ENCODE measurements around the gene MYT1. TPM values are rescaled to one million over a fixed set of nuclear protein-coding genes. Genes with fewer than 3 reads are reported as not detected.
"Not testable (repeated sequence)": the region's sequence is repeated elsewhere in the genome, so short reads cannot be mapped to it uniquely, and the experiment has no call there.

MYT1 gene
- total and polyA plus RNA-seq, 4 donors = under 0.01 to 6.5 (median 0.08) TPM

DNA sequence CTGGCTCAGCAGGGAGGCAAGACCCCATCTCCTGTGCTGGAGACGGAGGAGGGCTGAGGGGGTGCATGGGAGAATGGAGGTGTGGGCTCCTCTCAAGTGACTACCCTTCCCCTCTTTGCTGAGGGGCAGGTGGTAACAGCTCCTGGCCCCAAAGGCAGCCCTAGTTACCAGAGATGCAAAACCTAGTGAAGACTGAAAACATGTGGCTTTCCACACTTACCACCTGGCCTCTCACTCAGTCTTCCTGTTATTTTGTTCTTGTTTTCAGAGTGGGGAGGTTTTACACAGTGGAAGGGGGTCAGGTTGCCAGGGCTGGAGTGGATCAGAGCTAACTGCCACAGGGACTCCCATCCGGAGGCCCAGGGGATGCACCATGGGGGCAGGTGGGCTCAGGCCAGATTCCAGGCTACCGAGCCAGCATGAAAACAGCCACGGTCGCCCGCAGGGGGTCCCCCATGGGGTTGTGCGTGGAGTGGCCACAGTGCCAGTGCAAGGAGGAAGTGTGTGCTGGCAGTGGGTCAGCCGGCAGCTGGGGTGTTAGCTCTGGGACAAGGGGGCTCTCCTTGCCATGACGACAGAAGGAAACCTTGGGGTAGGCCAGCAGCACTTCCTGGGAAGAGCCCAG, 21.1 kb downstream of the MYT1 start:
- Histone ChIP-seq H3K9me3 (ENCODE audit: control insufficient read depth in 4 of 4, low read length in 3 of 4) (no peaks in the 10 kb centered on the region), H3K27me3 (ENCODE audit: control insufficient read depth in 4 of 4, insufficient read depth in 4 of 4, low read length in 3 of 4) (no peaks in the 10 kb centered on the region), H3K9ac (ENCODE audit: low read depth in 1 of 2, low read length in 2 of 2) (no peak overlapping the region), H3K36me3 (ENCODE audit: control insufficient read depth in 4 of 4, insufficient read depth in 3 of 4, low read depth in 1 of 4, low read length in 3 of 4) (no peaks in the 10 kb centered on the region), H3K4me1 (ENCODE audit: control insufficient read depth in 4 of 4, insufficient read depth in 4 of 4, low read length in 3 of 4) (peaks cover 0 to 2% (median 0%) of the 10 kb centered on the region in 4 donors), H3K4me3 (ENCODE audit: low read depth in 1 of 3, low read length in 3 of 3) (no peak overlapping the region), H3K27ac (ENCODE audit: low read depth in 1 of 2, low read length in 2 of 2) (no peak overlapping the region)
- DNase-seq (ENCODE audit: low spot score) = no peak
- WGBS = 91% methylated on average over 9 of the region's 9 CpGs
- TF ChIP-seq FOXA1 (IDR thresholded peaks at IDR 0.05) (no peak), FOXA2 (IDR thresholded peaks at IDR 0.05) (no peak), JUND (IDR thresholded peaks at IDR 0.05) (no peak), HNF4G (IDR thresholded peaks at IDR 0.05) (no peak), TAF1 (conservative IDR thresholded peaks at IDR 0.05) (no peak), SP1 (IDR thresholded peaks at IDR 0.05) (no peak), NR2F2 (IDR thresholded peaks at IDR 0.05) (no peak), GABPA (IDR thresholded peaks at IDR 0.05 in 1 of 2, conservative IDR thresholded peaks at IDR 0.05 in 1 of 2) (no peak)
- TF ChIP-seq, protein P1, sequence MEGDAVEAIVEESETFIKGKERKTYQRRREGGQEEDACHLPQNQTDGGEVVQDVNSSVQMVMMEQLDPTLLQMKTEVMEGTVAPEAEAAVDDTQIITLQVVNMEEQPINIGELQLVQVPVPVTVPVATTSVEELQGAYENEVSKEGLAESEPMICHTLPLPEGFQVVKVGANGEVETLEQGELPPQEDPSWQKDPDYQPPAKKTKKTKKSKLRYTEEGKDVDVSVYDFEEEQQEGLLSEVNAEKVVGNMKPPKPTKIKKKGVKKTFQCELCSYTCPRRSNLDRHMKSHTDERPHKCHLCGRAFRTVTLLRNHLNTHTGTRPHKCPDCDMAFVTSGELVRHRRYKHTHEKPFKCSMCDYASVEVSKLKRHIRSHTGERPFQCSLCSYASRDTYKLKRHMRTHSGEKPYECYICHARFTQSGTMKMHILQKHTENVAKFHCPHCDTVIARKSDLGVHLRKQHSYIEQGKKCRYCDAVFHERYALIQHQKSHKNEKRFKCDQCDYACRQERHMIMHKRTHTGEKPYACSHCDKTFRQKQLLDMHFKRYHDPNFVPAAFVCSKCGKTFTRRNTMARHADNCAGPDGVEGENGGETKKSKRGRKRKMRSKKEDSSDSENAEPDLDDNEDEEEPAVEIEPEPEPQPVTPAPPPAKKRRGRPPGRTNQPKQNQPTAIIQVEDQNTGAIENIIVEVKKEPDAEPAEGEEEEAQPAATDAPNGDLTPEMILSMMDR (IDR thresholded peaks at IDR 0.05; ENCODE audit: low read depth, low read length, missing input control) = no peak
- TF ChIP-seq, protein P2, sequence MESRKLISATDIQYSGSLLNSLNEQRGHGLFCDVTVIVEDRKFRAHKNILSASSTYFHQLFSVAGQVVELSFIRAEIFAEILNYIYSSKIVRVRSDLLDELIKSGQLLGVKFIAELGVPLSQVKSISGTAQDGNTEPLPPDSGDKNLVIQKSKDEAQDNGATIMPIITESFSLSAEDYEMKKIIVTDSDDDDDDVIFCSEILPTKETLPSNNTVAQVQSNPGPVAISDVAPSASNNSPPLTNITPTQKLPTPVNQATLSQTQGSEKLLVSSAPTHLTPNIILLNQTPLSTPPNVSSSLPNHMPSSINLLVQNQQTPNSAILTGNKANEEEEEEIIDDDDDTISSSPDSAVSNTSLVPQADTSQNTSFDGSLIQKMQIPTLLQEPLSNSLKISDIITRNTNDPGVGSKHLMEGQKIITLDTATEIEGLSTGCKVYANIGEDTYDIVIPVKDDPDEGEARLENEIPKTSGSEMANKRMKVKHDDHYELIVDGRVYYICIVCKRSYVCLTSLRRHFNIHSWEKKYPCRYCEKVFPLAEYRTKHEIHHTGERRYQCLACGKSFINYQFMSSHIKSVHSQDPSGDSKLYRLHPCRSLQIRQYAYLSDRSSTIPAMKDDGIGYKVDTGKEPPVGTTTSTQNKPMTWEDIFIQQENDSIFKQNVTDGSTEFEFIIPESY (IDR thresholded peaks at IDR 0.05) = no peak

DNA sequence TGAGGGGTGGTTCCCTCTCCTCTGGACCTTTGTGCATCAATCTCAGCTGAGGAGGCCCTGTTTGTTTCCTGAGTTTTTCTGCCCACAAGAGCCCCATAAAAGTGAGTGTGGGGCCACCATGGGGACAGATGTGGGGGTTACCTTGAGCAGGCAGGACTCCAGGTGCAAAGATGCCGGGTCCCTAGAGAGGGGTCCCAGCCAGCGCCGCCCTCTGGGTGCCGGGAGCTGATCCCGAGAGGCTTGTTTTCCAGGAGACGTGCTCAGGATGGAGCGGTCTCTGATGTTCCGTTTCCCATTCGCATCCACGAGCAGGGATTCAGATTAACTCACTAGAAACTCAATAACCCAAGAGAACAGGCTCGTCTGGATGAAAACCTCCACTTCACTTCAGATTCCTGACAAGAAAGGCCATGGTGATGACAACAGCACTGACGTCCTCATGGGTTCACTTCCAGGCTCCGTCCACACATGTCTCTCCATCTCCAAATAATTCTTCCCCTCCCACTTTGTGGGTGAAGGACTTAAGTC, 21.9 kb downstream of the MYT1 start:
- no peak overlapping the region for H3K27ac ChIP-seq (ENCODE audit: low read depth in 1 of 2, low read length in 2 of 2)
- DNase-seq (ENCODE audit: low spot score) = no peak
- no peak overlapping the region for H3K9ac ChIP-seq (ENCODE audit: low read depth in 1 of 2, low read length in 2 of 2)
- H3K4me1 ChIP-seq (ENCODE audit: control insufficient read depth in 4 of 4, insufficient read depth in 4 of 4, low read length in 3 of 4) = peaks cover 0 to 2% (median 0%) of the 10 kb centered on the region in 4 donors
- H3K4me3 ChIP-seq (ENCODE audit: low read depth in 1 of 3, low read length in 3 of 3) = no peak overlapping the region
- H3K27me3 ChIP-seq (ENCODE audit: control insufficient read depth in 4 of 4, insufficient read depth in 4 of 4, low read length in 3 of 4) = peaks cover 0 to 2% (median 0%) of the 10 kb centered on the region in 4 donors
- H3K9me3 ChIP-seq (ENCODE audit: control insufficient read depth in 4 of 4, low read length in 3 of 4) = no peaks in the 10 kb centered on the region
- WGBS = 93% methylated on average over 13 of the region's 13 CpGs
- no peaks in the 10 kb centered on the region for H3K36me3 ChIP-seq (ENCODE audit: control insufficient read depth in 4 of 4, insufficient read depth in 3 of 4, low read depth in 1 of 4, low read length in 3 of 4)
- TF ChIP-seq RAD21 (IDR thresholded peaks at IDR 0.05) (no peak), JUND (IDR thresholded peaks at IDR 0.05) (no peak), FOXA1 (IDR thresholded peaks at IDR 0.05) (no peak), HNF4A (conservative IDR thresholded peaks at IDR 0.05) (no peak), GABPA (IDR thresholded peaks at IDR 0.05 in 1 of 2, conservative IDR thresholded peaks at IDR 0.05 in 1 of 2) (no peak), SP1 (IDR thresholded peaks at IDR 0.05) (no peak), YY1 (IDR thresholded peaks at IDR 0.05) (no peak), EGR1 (IDR thresholded peaks at IDR 0.05; ENCODE audit: low read depth in 2 of 2) (no peak), NR2F2 (IDR thresholded peaks at IDR 0.05) (no peak)
- TF ChIP-seq, protein P3, sequence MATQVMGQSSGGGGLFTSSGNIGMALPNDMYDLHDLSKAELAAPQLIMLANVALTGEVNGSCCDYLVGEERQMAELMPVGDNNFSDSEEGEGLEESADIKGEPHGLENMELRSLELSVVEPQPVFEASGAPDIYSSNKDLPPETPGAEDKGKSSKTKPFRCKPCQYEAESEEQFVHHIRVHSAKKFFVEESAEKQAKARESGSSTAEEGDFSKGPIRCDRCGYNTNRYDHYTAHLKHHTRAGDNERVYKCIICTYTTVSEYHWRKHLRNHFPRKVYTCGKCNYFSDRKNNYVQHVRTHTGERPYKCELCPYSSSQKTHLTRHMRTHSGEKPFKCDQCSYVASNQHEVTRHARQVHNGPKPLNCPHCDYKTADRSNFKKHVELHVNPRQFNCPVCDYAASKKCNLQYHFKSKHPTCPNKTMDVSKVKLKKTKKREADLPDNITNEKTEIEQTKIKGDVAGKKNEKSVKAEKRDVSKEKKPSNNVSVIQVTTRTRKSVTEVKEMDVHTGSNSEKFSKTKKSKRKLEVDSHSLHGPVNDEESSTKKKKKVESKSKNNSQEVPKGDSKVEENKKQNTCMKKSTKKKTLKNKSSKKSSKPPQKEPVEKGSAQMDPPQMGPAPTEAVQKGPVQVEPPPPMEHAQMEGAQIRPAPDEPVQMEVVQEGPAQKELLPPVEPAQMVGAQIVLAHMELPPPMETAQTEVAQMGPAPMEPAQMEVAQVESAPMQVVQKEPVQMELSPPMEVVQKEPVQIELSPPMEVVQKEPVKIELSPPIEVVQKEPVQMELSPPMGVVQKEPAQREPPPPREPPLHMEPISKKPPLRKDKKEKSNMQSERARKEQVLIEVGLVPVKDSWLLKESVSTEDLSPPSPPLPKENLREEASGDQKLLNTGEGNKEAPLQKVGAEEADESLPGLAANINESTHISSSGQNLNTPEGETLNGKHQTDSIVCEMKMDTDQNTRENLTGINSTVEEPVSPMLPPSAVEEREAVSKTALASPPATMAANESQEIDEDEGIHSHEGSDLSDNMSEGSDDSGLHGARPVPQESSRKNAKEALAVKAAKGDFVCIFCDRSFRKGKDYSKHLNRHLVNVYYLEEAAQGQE (IDR thresholded peaks at IDR 0.05) = no peak
- TF ChIP-seq, protein P2 (IDR thresholded peaks at IDR 0.05) = no peak

DNA sequence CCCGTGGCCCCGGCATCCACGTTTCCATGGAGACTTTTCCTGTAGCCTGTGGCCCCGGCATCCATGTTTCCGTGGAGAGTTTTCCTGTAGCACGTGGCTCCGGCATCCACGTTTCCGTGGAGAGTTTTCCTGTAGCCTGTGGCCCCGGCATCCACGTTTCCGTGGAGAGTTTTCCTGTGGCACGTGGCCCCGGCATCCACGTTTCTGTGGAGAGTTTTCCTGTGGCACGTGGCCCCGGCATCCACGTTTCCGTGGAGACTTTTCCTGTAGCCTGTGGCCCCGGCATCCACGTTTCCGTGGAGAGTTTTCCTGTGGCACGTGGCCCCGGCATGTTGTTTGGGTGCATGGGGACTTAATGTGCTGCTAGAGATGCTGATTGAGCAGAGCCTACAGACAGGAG, 23.0 kb downstream of the MYT1 start:
- WGBS = 95% methylated on average over 24 of the region's 24 CpGs
- H3K27me3 ChIP-seq (ENCODE audit: control insufficient read depth in 4 of 4, insufficient read depth in 4 of 4, low read length in 3 of 4); DNase-seq (ENCODE audit: low spot score): not testable (repeated sequence)

More for the DNA sequence above, 23.0 kb downstream of the MYT1 start:
- H3K4me1 ChIP-seq (ENCODE audit: control insufficient read depth in 4 of 4, insufficient read depth in 4 of 4, low read length in 3 of 4); H3K27ac ChIP-seq (ENCODE audit: low read depth in 1 of 2, low read length in 2 of 2); H3K4me3 ChIP-seq (ENCODE audit: low read depth in 1 of 3, low read length in 3 of 3); H3K9me3 ChIP-seq (ENCODE audit: control insufficient read depth in 4 of 4, low read length in 3 of 4); H3K36me3 ChIP-seq (ENCODE audit: control insufficient read depth in 4 of 4, insufficient read depth in 3 of 4, low read depth in 1 of 4, low read length in 3 of 4); H3K9ac ChIP-seq (ENCODE audit: low read depth in 1 of 2, low read length in 2 of 2): not testable (repeated sequence)
